Measurements from ENCODE around the gene TVP23C. TPM values are rescaled to one million over a fixed set of nuclear protein-coding genes. Genes with fewer than 3 reads are reported as not detected.
"Not testable (repeated sequence)": the region's sequence is repeated elsewhere in the genome, so short reads cannot be mapped to it uniquely, and the experiment has no call there.

TVP23C gene
- polyA plus RNA-seq, 2 donors: 3.0 to 7.0 TPM

- H3K27me3 ChIP-seq (ENCODE audit: control insufficient read depth in 1 of 2, insufficient read depth in 2 of 2, low read length in 2 of 2); H3K9me3 ChIP-seq (ENCODE audit: control insufficient read depth in 2 of 2, insufficient read depth in 1 of 2, low read depth in 1 of 2, low read length in 1 of 2); H3K4me1 ChIP-seq (ENCODE audit: control insufficient read depth in 2 of 2, insufficient read depth in 2 of 2, low read length in 1 of 2); H3K4me3 ChIP-seq (ENCODE audit: low read depth in 1 of 2, low read length in 2 of 2); H3K27ac ChIP-seq (ENCODE audit: low read depth in 2 of 2, low read length in 1 of 2); H3K36me3 ChIP-seq (ENCODE audit: control insufficient read depth in 2 of 2, insufficient read depth in 2 of 2, low read length in 1 of 2): not testable (repeated sequence)
- 82 to 97% methylated on average over 3 of the region's 3 CpGs for WGBS, 2 donors
Observed at GRCh38 chr17:15533122-15533521, 30.2 kb downstream of the TVP23C start.

- not testable (repeated sequence) for H3K27ac ChIP-seq (ENCODE audit: low read depth in 2 of 2, low read length in 1 of 2); H3K36me3 ChIP-seq (ENCODE audit: control insufficient read depth in 2 of 2, insufficient read depth in 2 of 2, low read length in 1 of 2); H3K4me3 ChIP-seq (ENCODE audit: low read depth in 1 of 2, low read length in 2 of 2); H3K27me3 ChIP-seq (ENCODE audit: control insufficient read depth in 1 of 2, insufficient read depth in 2 of 2, low read length in 2 of 2); H3K9me3 ChIP-seq (ENCODE audit: control insufficient read depth in 2 of 2, insufficient read depth in 1 of 2, low read depth in 1 of 2, low read length in 1 of 2); H3K4me1 ChIP-seq (ENCODE audit: control insufficient read depth in 2 of 2, insufficient read depth in 2 of 2, low read length in 1 of 2)
- 48 to 50% methylated on average over 7 of the region's 8 CpGs for WGBS, 2 donors
Observed at GRCh38 chr17:15526292-15527218, 36.7 kb downstream of the TVP23C start.

- H3K27ac ChIP-seq (ENCODE audit: low read depth in 2 of 2, low read length in 1 of 2); H3K4me1 ChIP-seq (ENCODE audit: control insufficient read depth in 2 of 2, insufficient read depth in 2 of 2, low read length in 1 of 2); H3K27me3 ChIP-seq (ENCODE audit: control insufficient read depth in 1 of 2, insufficient read depth in 2 of 2, low read length in 2 of 2); H3K36me3 ChIP-seq (ENCODE audit: control insufficient read depth in 2 of 2, insufficient read depth in 2 of 2, low read length in 1 of 2); H3K4me3 ChIP-seq (ENCODE audit: low read depth in 1 of 2, low read length in 2 of 2); H3K9me3 ChIP-seq (ENCODE audit: control insufficient read depth in 2 of 2, insufficient read depth in 1 of 2, low read depth in 1 of 2, low read length in 1 of 2): not testable (repeated sequence)
- WGBS, 2 donors: 78 to 83% methylated on average over 10 to 11 of the region's 12 CpGs
Observed at GRCh38 chr17:15524990-15525985, 38.0 kb downstream of the TVP23C start.

- 90 to 91% methylated on average over 8 of the region's 8 CpGs for WGBS, 2 donors
- Histone ChIP-seq H3K4me1 (ENCODE audit: control insufficient read depth in 2 of 2, insufficient read depth in 2 of 2, low read length in 1 of 2) (no peaks in the 10 kb centered on the region), H3K9me3 (ENCODE audit: control insufficient read depth in 2 of 2, insufficient read depth in 1 of 2, low read depth in 1 of 2, low read length in 1 of 2) (no peaks in the 10 kb centered on the region), H3K27ac (ENCODE audit: low read depth in 2 of 2, low read length in 1 of 2) (no peak overlapping the region), H3K36me3 (ENCODE audit: control insufficient read depth in 2 of 2, insufficient read depth in 2 of 2, low read length in 1 of 2) (peaks cover 2 to 3% of the 10 kb centered on the region in 2 donors), H3K27me3 (ENCODE audit: control insufficient read depth in 1 of 2, insufficient read depth in 2 of 2, low read length in 2 of 2) (no peaks in the 10 kb centered on the region), H3K4me3 (ENCODE audit: low read depth in 1 of 2, low read length in 2 of 2) (no peak overlapping the region)
Observed at GRCh38 chr17:15516150-15516549, 47.1 kb downstream of the TVP23C start.

DNA sequence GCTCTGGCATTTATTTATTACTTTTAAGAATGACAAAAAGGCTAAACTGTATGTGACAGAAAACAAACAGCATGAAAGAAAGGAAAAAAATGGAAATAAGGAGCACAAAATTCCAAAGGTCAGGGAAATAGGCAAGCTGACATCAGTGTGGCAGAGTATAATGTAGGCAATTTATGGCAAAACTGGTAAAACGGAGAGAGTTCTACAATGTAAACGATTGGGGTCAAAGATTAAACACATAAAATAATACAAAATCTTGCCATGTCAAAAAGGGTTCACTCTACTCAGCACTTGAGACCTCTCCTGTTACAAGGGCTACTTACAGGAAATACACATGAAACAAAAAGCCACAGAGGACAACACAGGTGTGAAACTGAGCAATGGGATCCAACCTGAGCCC, 48.8 kb downstream of the TVP23C start:
- Histone ChIP-seq H3K4me1 (ENCODE audit: control insufficient read depth in 2 of 2, insufficient read depth in 2 of 2, low read length in 1 of 2) (no peaks in the 10 kb centered on the region), H3K27me3 (ENCODE audit: control insufficient read depth in 1 of 2, insufficient read depth in 2 of 2, low read length in 2 of 2) (no peaks in the 10 kb centered on the region), H3K27ac (ENCODE audit: low read depth in 2 of 2, low read length in 1 of 2) (no peak overlapping the region), H3K4me3 (ENCODE audit: low read depth in 1 of 2, low read length in 2 of 2) (no peak overlapping the region), H3K9me3 (ENCODE audit: control insufficient read depth in 2 of 2, insufficient read depth in 1 of 2, low read depth in 1 of 2, low read length in 1 of 2) (no peaks in the 10 kb centered on the region), H3K36me3 (ENCODE audit: control insufficient read depth in 2 of 2, insufficient read depth in 2 of 2, low read length in 1 of 2) (peaks cover 2 to 3% of the 10 kb centered on the region in 2 donors)
- 52 to 67% methylated on average over 2 of the region's 2 CpGs for WGBS, 2 donors

DNA sequence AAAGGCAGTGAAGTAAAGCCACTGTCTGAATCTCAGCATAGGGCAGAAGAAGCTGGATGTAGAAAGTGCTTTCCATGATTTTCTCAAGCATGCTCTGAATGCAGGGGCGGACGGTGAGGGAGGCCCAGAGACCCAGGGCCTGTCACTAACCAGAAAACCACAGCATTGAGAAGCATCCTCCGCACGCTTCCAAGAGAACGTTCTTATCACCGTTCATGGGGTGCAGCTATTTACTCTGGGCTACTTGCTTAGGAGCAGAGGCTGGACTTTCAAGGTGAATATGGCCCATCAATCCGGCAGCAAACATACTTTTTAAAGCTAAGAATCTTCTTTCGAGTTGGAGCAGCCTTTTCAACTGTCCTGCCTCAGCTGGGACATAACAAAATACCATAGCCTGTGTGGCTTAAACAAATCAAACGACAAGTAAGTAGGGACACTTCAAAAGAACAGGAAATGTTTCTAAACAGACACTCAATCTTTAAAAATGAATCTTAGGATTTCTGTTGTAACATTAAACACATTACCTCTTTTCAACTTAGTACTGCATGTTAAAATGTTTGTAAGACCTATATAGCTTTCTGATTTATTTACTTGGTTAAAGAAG, 49.3 kb downstream of the TVP23C start:
- Histone ChIP-seq H3K9me3 (ENCODE audit: control insufficient read depth in 2 of 2, insufficient read depth in 1 of 2, low read depth in 1 of 2, low read length in 1 of 2) (no peaks in the 10 kb centered on the region), H3K36me3 (ENCODE audit: control insufficient read depth in 2 of 2, insufficient read depth in 2 of 2, low read length in 1 of 2) (peaks cover 2 to 3% of the 10 kb centered on the region in 2 donors), H3K4me1 (ENCODE audit: control insufficient read depth in 2 of 2, insufficient read depth in 2 of 2, low read length in 1 of 2) (no peaks in the 10 kb centered on the region), H3K4me3 (ENCODE audit: low read depth in 1 of 2, low read length in 2 of 2) (no peak overlapping the region), H3K27ac (ENCODE audit: low read depth in 2 of 2, low read length in 1 of 2) (peak overlapping the region in 1 of 2 donors; percentile 47), H3K27me3 (ENCODE audit: control insufficient read depth in 1 of 2, insufficient read depth in 2 of 2, low read length in 2 of 2) (no peaks in the 10 kb centered on the region)
- 66 to 75% methylated on average over 9 of the region's 9 CpGs for WGBS, 2 donors

DNA sequence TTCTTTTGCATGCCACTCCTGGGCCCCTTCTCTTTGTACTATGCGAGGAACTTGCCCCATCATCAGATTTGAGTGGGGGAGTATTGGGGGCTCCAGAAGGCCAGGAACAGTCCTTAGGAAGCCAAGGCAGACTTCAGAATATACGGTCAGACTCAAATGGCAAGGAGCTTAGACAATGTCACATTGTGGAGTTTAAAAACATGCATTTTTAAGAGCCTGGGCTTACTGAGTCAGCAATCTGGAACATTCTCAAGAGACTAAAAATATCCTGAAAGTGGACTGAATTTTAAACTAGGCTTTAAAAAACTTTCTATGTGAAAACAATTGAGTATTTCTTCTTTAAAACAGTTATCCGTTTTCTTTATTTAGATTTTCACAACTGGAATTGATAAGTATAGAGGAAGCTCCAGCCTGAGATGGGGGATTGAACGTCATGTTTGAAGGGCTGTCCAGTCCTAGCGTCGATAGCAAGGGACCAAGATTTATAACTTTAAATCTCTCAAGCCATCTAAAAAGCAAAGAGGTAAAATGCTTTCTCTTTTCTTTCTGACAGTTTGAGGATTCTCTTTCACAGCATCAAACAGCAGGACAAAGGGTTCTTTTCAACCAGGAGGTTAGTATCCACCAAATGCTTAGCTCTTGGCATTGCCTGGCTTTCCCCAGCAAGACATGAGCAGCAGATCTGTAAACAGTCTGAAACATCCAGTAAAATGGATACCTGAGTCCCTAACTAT, 50.1 kb downstream of the TVP23C start:
- Histone ChIP-seq H3K27ac (ENCODE audit: low read depth in 2 of 2, low read length in 1 of 2) (no peak overlapping the region), H3K36me3 (ENCODE audit: control insufficient read depth in 2 of 2, insufficient read depth in 2 of 2, low read length in 1 of 2) (peaks cover 2 to 3% of the 10 kb centered on the region in 2 donors), H3K4me3 (ENCODE audit: low read depth in 1 of 2, low read length in 2 of 2) (no peak overlapping the region), H3K4me1 (ENCODE audit: control insufficient read depth in 2 of 2, insufficient read depth in 2 of 2, low read length in 1 of 2) (no peaks in the 10 kb centered on the region), H3K27me3 (ENCODE audit: control insufficient read depth in 1 of 2, insufficient read depth in 2 of 2, low read length in 2 of 2) (no peaks in the 10 kb centered on the region), H3K9me3 (ENCODE audit: control insufficient read depth in 2 of 2, insufficient read depth in 1 of 2, low read depth in 1 of 2, low read length in 1 of 2) (no peaks in the 10 kb centered on the region)
- 65 to 71% methylated on average over 6 of the region's 6 CpGs for WGBS, 2 donors

GRCh38 chr17:15512071-15512709, 51.1 kb downstream of the TVP23C start:
- no peaks in the 10 kb centered on the region for H3K9me3 ChIP-seq (ENCODE audit: control insufficient read depth in 2 of 2, insufficient read depth in 1 of 2, low read depth in 1 of 2, low read length in 1 of 2)
- peaks cover 2 to 3% of the 10 kb centered on the region in 2 donors for H3K36me3 ChIP-seq (ENCODE audit: control insufficient read depth in 2 of 2, insufficient read depth in 2 of 2, low read length in 1 of 2)
- H3K4me3 ChIP-seq (ENCODE audit: low read depth in 1 of 2, low read length in 2 of 2): no peak overlapping the region
- WGBS, 2 donors: 91 to 93% methylated on average over 4 of the region's 4 CpGs
- H3K4me1 ChIP-seq (ENCODE audit: control insufficient read depth in 2 of 2, insufficient read depth in 2 of 2, low read length in 1 of 2): no peaks in the 10 kb centered on the region
- no peaks in the 10 kb centered on the region for H3K27me3 ChIP-seq (ENCODE audit: control insufficient read depth in 1 of 2, insufficient read depth in 2 of 2, low read length in 2 of 2)
- H3K27ac ChIP-seq (ENCODE audit: low read depth in 2 of 2, low read length in 1 of 2): no peak overlapping the region
